Chondrocyte (in vitro differentiated cells): Measurements from ENCODE around the gene MAPK8. TPM values are rescaled to one million over a fixed set of nuclear protein-coding genes. Genes with fewer than 3 reads are reported as not detected.
A peak's percentile ranks its signal among the peaks of the same experiment; 100 is the strongest.

ENCODE experiments used
- DNase-seq: peaks from one replicate; pipeline ENCODE4 v3.0.0; 2021; ENCODE audit warnings: mixed read lengths, low spot score
- H3K27ac Mint-ChIP-seq: one replicate; pipeline ENCODE4 v1.8.0; 2021; ENCODE audit warnings: mild to moderate bottlenecking, moderate library complexity, mixed read lengths; ENCODE audit not compliant: unreplicated experiment
- H3K27me3 Mint-ChIP-seq: 2 replicates; pipeline ENCODE4 v1.8.0; 2021; ENCODE audit warnings: low read depth, mixed read lengths
- H3K36me3 Mint-ChIP-seq: 2 replicates; pipeline ENCODE4 v1.8.0; 2021; ENCODE audit warnings: low read depth, mixed read lengths
- H3K4me1 Mint-ChIP-seq: 2 replicates; pipeline ENCODE4 v1.8.0; 2021; ENCODE audit warnings: low read depth, mild to moderate bottlenecking, mixed read lengths
- H3K4me3 Mint-ChIP-seq: one replicate; pipeline ENCODE4 v1.8.0; 2021; ENCODE audit warnings: mild to moderate bottlenecking, moderate library complexity, mixed read lengths; ENCODE audit not compliant: unreplicated experiment
- H3K9me3 Mint-ChIP-seq: 2 replicates; pipeline ENCODE4 v1.8.0; 2021; ENCODE audit warnings: low read depth, mixed read lengths
- long read RNA-seq: library from polyadenylated mRNA; stranded (forward); transcript quantifications from one replicate; pipeline ENCODE4 v2.0.0, GENCODE V29; 2021
- total RNA-seq: library from RNA; stranded (reverse); gene quantifications from 3 replicates; pipeline ENCODE4 v1.2.1, GENCODE V29; 2021
- TF ChIP-seq, protein P1 (sequence below): fragments of 200-600 bp; sonication (generic); IDR thresholded peaks from 2 replicates; pipeline ENCODE4 v1.5.0; 2021; ENCODE audit warnings: antibody characterized with exemption, mild to moderate bottlenecking, moderate library complexity

MAPK8 gene
- total RNA-seq: 37.8 to 43.4 TPM (median 41.4 TPM) in 3 replicates
- long read RNA-seq, full-length matches to known transcripts: 1 of 3 reads
- long read RNA-seq, partial matches to known transcripts: 0 of 3 reads
- long read RNA-seq, other reads (novel, unspliced or antisense): 2 of 3 reads

DNA sequence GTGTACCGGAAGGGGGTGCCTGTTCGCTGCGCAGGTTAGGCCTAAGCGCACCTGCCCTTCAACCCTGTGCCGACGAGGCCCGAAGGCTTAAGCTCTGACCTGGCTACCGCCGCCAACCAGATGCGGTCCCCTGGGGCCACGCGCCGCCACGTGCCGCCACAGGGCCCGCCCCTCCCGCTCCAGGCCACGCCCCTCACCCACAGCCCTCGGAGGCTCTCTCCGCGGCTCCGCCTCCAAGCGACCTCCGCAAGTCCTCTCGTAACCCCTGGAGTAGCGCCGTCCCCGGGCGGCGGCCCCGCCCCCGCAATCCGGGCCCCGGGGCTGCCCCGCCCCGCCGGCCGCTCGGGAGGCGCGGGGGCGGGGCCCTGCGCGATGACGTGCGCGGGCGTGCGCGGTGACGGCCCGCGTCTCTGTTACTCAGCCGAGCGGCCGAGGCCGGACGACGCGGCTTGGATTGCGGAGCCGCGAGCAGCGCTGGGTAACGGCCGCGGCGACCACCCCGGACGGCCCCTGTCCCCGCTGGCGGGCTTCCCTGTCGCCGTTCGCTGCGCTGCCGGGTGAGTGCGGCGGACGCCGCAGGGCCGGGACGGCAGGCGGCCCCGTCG, at the start of gene MAPK8:
Gene MAPK8, plus strand, starts transcription at position 413 of the 605 bp plus-strand sequence. CDS start 94,984 bp downstream, outside the sequence.
- Mint-ChIP-seq H3K9me3 (no peaks in the 10 kb centered on the region), H3K27ac (peak within 1 kb of the TSS; percentile 38), H3K4me3 (peak within 1 kb of the TSS; percentile 68), H3K4me1 (peaks cover 29% of the 10 kb centered on the region), H3K36me3 (no peaks in the 10 kb centered on the region), H3K27me3 (peaks cover 1% of the 10 kb centered on the region)
- DNase-seq: peak; percentile 95
- TF ChIP-seq, protein P1, sequence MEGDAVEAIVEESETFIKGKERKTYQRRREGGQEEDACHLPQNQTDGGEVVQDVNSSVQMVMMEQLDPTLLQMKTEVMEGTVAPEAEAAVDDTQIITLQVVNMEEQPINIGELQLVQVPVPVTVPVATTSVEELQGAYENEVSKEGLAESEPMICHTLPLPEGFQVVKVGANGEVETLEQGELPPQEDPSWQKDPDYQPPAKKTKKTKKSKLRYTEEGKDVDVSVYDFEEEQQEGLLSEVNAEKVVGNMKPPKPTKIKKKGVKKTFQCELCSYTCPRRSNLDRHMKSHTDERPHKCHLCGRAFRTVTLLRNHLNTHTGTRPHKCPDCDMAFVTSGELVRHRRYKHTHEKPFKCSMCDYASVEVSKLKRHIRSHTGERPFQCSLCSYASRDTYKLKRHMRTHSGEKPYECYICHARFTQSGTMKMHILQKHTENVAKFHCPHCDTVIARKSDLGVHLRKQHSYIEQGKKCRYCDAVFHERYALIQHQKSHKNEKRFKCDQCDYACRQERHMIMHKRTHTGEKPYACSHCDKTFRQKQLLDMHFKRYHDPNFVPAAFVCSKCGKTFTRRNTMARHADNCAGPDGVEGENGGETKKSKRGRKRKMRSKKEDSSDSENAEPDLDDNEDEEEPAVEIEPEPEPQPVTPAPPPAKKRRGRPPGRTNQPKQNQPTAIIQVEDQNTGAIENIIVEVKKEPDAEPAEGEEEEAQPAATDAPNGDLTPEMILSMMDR: peak; percentile 0

- TF ChIP-seq, protein P1: no peak
- H3K36me3 Mint-ChIP-seq: peaks cover 2% of the 10 kb centered on the region
- no peak overlapping the region for H3K4me3 Mint-ChIP-seq
- peaks cover 8% of the 10 kb centered on the region for H3K9me3 Mint-ChIP-seq
- DNase-seq: no peak
- H3K27ac Mint-ChIP-seq: no peak overlapping the region
- H3K27me3 Mint-ChIP-seq: peaks cover 9% of the 10 kb centered on the region
- peaks cover 12% of the 10 kb centered on the region for H3K4me1 Mint-ChIP-seq
These were observed 49.0 kb upstream of the MAPK8 start for GRCh38 chr10:48257407-48257961.

DNA sequence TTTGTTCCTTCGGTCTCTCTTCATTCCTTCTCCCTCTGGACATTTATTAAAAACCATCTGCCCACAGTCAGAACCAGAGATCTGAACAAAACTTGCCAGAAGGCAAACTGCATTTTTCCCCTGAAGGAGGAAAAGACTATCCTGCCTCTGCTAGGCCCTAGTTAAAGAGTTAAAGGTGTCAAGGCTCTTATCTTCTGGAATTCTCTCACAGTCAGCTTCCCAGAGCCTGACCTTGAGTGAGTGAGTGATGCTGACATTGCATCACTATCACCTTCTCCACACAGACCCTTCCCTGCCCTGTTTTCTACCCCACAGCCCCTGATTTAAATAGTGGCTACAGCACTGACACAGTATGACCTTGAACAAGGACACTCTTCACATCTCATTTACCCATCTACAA, 48.4 kb upstream of the MAPK8 start:
- peaks cover 8% of the 10 kb centered on the region for H3K9me3 Mint-ChIP-seq
- TF ChIP-seq, protein P1: no peak
- no peak overlapping the region for H3K27ac Mint-ChIP-seq
- no peak overlapping the region for H3K4me3 Mint-ChIP-seq
- peaks cover 9% of the 10 kb centered on the region for H3K27me3 Mint-ChIP-seq
- H3K4me1 Mint-ChIP-seq: peaks cover 12% of the 10 kb centered on the region
- peaks cover 2% of the 10 kb centered on the region for H3K36me3 Mint-ChIP-seq
- DNase-seq: no peak

GRCh38 chr10:48266528-48266927, 39.9 kb upstream of the MAPK8 start:
- H3K27ac Mint-ChIP-seq: no peak overlapping the region
- TF ChIP-seq, protein P1: no peak
- H3K4me3 Mint-ChIP-seq: no peak overlapping the region
- DNase-seq: no peak
- peaks cover 8% of the 10 kb centered on the region for H3K9me3 Mint-ChIP-seq
- H3K36me3 Mint-ChIP-seq: no peaks in the 10 kb centered on the region
- peaks cover 21% of the 10 kb centered on the region for H3K27me3 Mint-ChIP-seq
- no peaks in the 10 kb centered on the region for H3K4me1 Mint-ChIP-seq

GRCh38 chr10:48271047-48271730, 35.3 kb upstream of the MAPK8 start:
- H3K27me3 Mint-ChIP-seq: peaks cover 15% of the 10 kb centered on the region
- H3K4me1 Mint-ChIP-seq: peaks cover 3% of the 10 kb centered on the region
- TF ChIP-seq, protein P1: no peak
- no peak overlapping the region for H3K4me3 Mint-ChIP-seq
- DNase-seq: no peak
- no peaks in the 10 kb centered on the region for H3K36me3 Mint-ChIP-seq
- H3K9me3 Mint-ChIP-seq: no peaks in the 10 kb centered on the region
- no peak overlapping the region for H3K27ac Mint-ChIP-seq
